Chondrocyte (in vitro differentiated cells): Measurements from ENCODE around the gene EMX2. TPM values are rescaled to one million over a fixed set of nuclear protein-coding genes. Genes with fewer than 3 reads are reported as not detected.
A peak's percentile ranks its signal among the peaks of the same experiment; 100 is the strongest.

ENCODE experiments used
- DNase-seq: peaks from one replicate; pipeline ENCODE4 v3.0.0; 2021; ENCODE audit warnings: mixed read lengths, low spot score
- H3K27ac Mint-ChIP-seq: one replicate; pipeline ENCODE4 v1.8.0; 2021; ENCODE audit warnings: mild to moderate bottlenecking, moderate library complexity, mixed read lengths; ENCODE audit not compliant: unreplicated experiment
- H3K27me3 Mint-ChIP-seq: 2 replicates; pipeline ENCODE4 v1.8.0; 2021; ENCODE audit warnings: low read depth, mixed read lengths
- H3K36me3 Mint-ChIP-seq: 2 replicates; pipeline ENCODE4 v1.8.0; 2021; ENCODE audit warnings: low read depth, mixed read lengths
- H3K4me1 Mint-ChIP-seq: 2 replicates; pipeline ENCODE4 v1.8.0; 2021; ENCODE audit warnings: low read depth, mild to moderate bottlenecking, mixed read lengths
- H3K4me3 Mint-ChIP-seq: one replicate; pipeline ENCODE4 v1.8.0; 2021; ENCODE audit warnings: mild to moderate bottlenecking, moderate library complexity, mixed read lengths; ENCODE audit not compliant: unreplicated experiment
- H3K9me3 Mint-ChIP-seq: 2 replicates; pipeline ENCODE4 v1.8.0; 2021; ENCODE audit warnings: low read depth, mixed read lengths
- long read RNA-seq: library from polyadenylated mRNA; stranded (forward); transcript quantifications from one replicate; pipeline ENCODE4 v2.0.0, GENCODE V29; 2021
- total RNA-seq: library from RNA; stranded (reverse); gene quantifications from 3 replicates; pipeline ENCODE4 v1.2.1, GENCODE V29; 2021
- TF ChIP-seq, protein P1 (sequence below): fragments of 200-600 bp; sonication (generic); IDR thresholded peaks from 2 replicates; pipeline ENCODE4 v1.5.0; 2021; ENCODE audit warnings: antibody characterized with exemption, mild to moderate bottlenecking, moderate library complexity

Gene EMX2
- total RNA-seq: 4.7 TPM in 1 of 3 replicates, not detected in the others
- long read RNA-seq: 0 reads

GRCh38 chr10:117542706-117543224 lies at the start of gene EMX2:
Gene EMX2 (plus strand): TSS chr10:117542746. CDS start chr10:117543268, 522 bp downstream.
- peaks cover 43% of the 10 kb centered on the region for H3K4me1 Mint-ChIP-seq
- peaks cover 3% of the 10 kb centered on the region for H3K36me3 Mint-ChIP-seq
- H3K27ac Mint-ChIP-seq: no peak within 1 kb of the TSS
- no peaks in the 10 kb centered on the region for H3K9me3 Mint-ChIP-seq
- H3K27me3 Mint-ChIP-seq: peaks cover 61% of the 10 kb centered on the region
- no peak for DNase-seq
- peak within 1 kb of the TSS; percentile 42 for H3K4me3 Mint-ChIP-seq
- TF ChIP-seq, protein P1, sequence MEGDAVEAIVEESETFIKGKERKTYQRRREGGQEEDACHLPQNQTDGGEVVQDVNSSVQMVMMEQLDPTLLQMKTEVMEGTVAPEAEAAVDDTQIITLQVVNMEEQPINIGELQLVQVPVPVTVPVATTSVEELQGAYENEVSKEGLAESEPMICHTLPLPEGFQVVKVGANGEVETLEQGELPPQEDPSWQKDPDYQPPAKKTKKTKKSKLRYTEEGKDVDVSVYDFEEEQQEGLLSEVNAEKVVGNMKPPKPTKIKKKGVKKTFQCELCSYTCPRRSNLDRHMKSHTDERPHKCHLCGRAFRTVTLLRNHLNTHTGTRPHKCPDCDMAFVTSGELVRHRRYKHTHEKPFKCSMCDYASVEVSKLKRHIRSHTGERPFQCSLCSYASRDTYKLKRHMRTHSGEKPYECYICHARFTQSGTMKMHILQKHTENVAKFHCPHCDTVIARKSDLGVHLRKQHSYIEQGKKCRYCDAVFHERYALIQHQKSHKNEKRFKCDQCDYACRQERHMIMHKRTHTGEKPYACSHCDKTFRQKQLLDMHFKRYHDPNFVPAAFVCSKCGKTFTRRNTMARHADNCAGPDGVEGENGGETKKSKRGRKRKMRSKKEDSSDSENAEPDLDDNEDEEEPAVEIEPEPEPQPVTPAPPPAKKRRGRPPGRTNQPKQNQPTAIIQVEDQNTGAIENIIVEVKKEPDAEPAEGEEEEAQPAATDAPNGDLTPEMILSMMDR: no peak

DNA sequence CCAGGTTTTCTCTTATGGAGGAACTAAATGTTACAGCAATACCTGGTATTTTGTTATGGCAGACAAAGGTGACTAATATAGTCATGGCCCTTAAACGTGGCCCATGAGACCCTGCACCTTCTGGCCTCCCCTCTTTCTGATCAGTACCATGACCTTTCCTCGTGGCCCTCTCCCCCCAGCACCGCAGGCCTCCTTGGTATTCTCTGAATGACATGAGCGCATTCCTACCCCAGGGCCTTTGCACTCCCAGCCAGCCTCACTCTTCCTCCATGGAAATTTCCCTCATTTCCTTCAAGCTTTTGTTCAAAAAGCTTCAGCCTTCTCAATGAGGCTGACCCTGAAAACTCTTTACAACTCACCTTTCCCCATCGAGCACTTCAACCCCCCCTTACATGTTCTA lies 46.5 kb upstream of the EMX2 start:
- Mint-ChIP-seq H3K9me3 (peaks cover 11% of the 10 kb centered on the region), H3K4me3 (no peak overlapping the region), H3K36me3 (peaks cover 7% of the 10 kb centered on the region), H3K27me3 (peaks cover 42% of the 10 kb centered on the region), H3K27ac (no peak overlapping the region), H3K4me1 (peaks cover 5% of the 10 kb centered on the region)
- DNase-seq: no peak
- TF ChIP-seq, protein P1: no peak

- Mint-ChIP-seq H3K4me1 (peaks cover 5% of the 10 kb centered on the region), H3K27ac (no peak overlapping the region), H3K4me3 (no peak overlapping the region), H3K9me3 (peaks cover 11% of the 10 kb centered on the region), H3K27me3 (peaks cover 43% of the 10 kb centered on the region), H3K36me3 (peaks cover 7% of the 10 kb centered on the region)
- no peak for DNase-seq
- TF ChIP-seq, protein P1: peak; percentile 98
Observed at GRCh38 chr10:117496616-117497028, 45.9 kb upstream of the EMX2 start.

DNA sequence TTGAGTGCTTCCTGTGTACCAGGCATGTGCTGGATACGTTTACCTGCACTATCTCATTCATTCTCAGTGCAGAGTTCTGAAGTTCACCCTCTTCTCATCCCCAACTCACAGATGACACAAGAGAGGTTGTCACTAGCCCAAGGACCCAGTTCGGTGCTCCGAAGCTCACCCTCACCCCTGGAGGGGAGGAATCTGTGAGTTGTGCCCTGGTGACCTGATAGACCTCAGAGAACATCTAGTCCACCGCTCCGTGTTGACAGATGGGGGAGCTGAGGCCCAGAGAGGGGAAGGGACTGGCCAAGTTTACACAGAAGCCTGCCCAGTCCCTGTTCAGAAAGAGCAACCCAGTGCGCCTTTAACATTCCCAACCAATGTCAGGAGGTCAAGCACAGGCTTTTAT lies 44.8 kb upstream of the EMX2 start:
- peaks cover 11% of the 10 kb centered on the region for H3K9me3 Mint-ChIP-seq
- peaks cover 34% of the 10 kb centered on the region for H3K27me3 Mint-ChIP-seq
- H3K4me3 Mint-ChIP-seq: no peak overlapping the region
- peaks cover 6% of the 10 kb centered on the region for H3K4me1 Mint-ChIP-seq
- no peak for DNase-seq
- TF ChIP-seq, protein P1: no peak
- H3K36me3 Mint-ChIP-seq: peaks cover 6% of the 10 kb centered on the region
- H3K27ac Mint-ChIP-seq: no peak overlapping the region

GRCh38 chr10:117499248-117500105 lies 43.1 kb upstream of the EMX2 start:
- TF ChIP-seq, protein P1: no peak
- H3K4me1 Mint-ChIP-seq: peaks cover 18% of the 10 kb centered on the region
- peaks cover 6% of the 10 kb centered on the region for H3K9me3 Mint-ChIP-seq
- H3K27me3 Mint-ChIP-seq: peaks cover 19% of the 10 kb centered on the region
- H3K4me3 Mint-ChIP-seq: no peak overlapping the region
- DNase-seq: no peak
- H3K36me3 Mint-ChIP-seq: peaks cover 4% of the 10 kb centered on the region
- no peak overlapping the region for H3K27ac Mint-ChIP-seq
